ENCODE results near the gene PIEZO1.

GRCh38 chr16:88759245-88759975, 25.6 kb downstream of the PIEZO1 start:
- no peak for TF ChIP-seq GATA2 (IDR thresholded peaks at IDR 0.05; ENCODE audit: low read depth, low read length)
- no peak for TF ChIP-seq GATA3 (IDR thresholded peaks at IDR 0.05; ENCODE audit: low read depth, low read length)
